ENCODE data around the gene XCR1.
A peak's percentile ranks its signal among the peaks of the same experiment; 100 is the strongest.

The XCR1 gene

DNA sequence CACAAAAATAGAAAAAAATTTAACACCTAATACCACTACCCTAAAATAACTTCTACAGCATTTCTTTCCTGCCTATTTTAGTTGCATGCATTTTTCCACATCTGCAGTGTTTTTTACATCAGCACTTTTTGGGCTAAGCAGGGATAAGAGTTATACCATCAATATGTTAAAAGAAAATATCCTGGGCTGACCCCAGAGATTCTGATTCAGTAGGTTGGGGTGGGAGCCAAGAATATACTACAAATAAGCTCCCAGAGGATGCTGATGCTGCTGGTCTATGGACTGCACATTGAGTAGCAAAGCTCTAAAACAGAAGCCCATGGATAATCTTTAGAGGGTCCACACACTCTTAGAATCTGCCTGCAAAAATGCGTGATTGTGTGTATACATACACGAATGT lies 46.5 kb downstream of the XCR1 start:
- DNase-seq: no peak

DNA sequence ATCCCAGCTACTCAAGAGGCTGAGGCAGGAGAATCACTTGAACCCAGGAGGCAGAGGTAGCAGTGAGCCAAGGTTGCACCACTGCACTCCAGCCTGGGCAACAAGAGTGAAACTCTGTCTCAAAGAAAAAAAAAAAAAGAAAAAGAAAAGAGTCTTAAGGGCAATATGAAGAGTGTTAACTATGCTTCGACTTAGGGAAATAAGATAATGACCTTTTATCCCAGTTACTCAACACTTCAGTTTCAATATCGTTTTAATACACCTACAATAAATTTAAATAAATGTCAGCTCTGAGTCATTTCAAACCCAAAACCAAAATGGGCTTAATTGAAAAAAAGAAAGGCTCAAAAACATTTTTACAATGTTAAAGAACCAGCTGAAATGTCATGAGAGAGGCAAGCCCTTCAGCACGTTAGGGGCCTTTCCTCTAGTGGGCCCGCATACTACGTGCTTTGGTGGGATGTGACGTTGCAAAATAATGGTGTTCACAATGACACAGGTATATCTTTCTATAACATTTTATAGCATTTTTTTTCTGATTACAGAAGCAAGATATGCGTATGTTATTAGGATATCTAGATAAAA lies 47.0 kb downstream of the XCR1 start:
- DNase-seq: no peak

DNA sequence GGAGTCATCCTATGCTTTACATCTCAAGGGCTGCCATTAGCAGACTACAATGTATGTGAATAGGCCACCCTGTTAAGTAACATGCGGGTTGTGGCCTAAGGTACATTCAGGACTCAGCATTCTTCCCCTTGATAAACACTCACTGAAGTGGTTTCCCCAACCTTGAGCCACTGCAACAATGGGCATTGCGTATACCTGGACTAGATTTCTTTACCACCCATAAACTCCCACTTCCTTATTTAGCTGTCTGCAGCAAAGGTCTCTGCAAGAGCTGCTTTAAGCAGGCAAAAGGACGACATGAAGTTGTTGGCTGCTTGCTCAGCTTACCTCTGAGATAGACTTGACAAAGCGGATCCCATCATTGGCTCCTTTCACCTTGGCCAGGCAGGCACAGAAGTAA lies 47.9 kb downstream of the XCR1 start:
- no peak for DNase-seq

GRCh38 chr3:45978006-45978761 lies 49.1 kb downstream of the XCR1 start:
- DNase-seq: no peak

- DNase-seq: no peak
Measured at GRCh38 chr3:45976191-45977091, 50.8 kb downstream of the XCR1 start.

DNA sequence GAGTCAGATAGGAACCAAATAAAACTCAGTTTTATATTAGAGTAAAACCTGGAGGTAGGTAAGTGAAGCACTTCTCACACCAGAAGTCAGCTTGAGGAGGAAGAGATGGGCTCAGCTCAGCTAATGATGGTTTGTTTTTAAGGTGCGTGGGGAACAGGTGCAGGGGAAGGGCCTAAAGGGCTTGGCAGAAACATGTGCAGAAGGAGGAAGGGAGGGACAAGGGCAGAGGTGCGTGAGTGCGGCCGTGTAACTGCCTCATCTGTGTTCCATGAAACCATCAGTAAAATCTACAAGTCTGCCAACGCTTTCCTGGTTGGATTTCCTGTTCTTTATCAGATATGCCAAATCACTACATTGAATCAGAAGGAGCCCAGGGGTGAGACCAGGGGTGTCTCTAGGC lies 51.6 kb downstream of the XCR1 start:
- no peak for DNase-seq

GRCh38 chr3:45974686-45975085 lies 52.6 kb downstream of the XCR1 start:
- no peak for DNase-seq

DNA sequence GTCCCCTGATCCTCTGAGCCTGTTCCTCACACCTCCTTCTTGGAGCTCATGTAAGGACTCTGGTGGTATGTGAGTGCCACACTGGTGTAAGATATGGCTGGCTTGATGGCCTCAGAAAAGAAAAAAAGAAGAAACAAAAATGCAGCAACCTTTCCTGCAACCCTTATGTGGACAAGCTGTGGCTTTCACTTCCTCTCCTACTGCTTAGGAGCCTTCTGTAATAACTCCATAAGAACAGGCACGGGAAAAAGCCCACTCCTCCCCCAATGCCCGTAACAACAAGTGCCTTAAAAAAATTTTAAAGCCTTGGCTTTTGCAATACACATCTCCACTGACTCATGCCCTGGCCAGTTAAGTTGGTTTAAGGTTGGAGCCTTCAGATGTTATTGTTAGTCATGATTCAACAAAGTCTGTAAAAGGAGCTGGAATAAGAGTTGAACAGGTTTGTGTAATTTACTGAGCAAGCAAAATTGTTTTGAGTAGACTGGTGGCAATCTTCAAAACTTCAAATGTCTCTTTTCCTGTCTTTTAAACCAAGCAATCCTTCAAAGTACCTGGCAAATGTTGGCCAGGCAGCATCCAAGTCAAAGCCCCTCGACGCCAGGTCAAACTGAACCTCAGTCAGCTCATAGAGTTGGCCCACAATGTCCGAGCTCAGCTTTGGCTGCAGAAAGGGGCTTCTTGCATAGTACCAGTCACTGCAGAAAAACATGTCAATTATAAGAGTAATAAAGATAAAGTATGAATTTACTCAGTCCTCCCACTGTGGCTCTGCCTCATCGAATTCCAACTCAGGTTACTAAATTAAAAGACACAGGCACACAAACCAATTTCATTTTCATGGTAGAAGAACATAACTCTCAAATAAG lies 54.5 kb downstream of the XCR1 start:
- DNase-seq: peak; percentile 90

DNA sequence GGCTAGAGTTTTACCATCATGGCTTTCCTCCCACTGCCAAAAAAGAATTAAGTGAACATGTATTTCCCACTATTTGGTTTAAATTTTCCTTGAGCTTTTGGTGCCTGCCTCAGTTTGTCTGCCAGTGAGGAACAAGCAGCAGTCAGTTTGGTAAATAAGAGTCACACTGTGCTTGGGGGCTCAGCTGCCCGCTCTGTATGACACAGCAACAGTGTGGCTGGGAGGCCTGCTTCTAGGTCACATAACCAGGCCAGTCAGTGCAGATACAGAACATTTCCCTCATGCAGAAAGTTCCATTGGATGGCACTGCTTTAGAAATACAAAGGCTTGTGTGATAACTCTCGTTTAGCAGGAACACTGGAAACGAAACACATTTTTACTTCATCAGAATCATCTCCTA lies 57.3 kb downstream of the XCR1 start:
- DNase-seq: no peak

DNA sequence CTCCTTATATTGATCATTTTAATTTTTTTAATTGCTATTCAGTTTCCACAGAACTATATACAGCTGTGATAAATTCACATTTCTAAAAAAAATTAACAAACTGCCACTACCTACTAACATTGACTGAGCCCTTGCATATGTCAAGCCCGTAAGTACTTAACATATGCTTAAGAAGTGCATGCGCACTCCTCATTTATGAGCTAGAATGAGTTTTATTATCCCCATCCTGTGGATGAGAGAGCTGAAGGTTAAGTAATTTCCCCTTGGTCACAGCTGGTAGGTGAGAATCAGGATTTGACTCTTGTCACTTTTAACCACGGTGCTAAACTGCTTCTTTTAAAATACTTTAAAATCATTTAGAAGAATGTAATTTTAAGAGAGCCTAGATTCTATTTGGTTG lies 58.2 kb downstream of the XCR1 start:
- no peak for DNase-seq

GRCh38 chr3:45968706-45969105 lies 58.6 kb downstream of the XCR1 start:
- DNase-seq: peak; percentile 67

- DNase-seq: no peak
Measured at GRCh38 chr3:45968149-45968548, 59.1 kb downstream of the XCR1 start.

- DNase-seq: no peak
Measured at GRCh38 chr3:45967724-45968123, 59.6 kb downstream of the XCR1 start.
